ENCODE data around the gene RFPL4AL1. TPM values are rescaled to one million over a fixed set of nuclear protein-coding genes. Genes with fewer than 3 reads are reported as not detected.

Gene RFPL4AL1
- total RNA-seq, 4 donors from 2014 or later, result not detected

Other genes starting within 250 kb of the RFPL4AL1 start
- not detected for gene SBK2, start 232.0 kb upstream of the RFPL4AL1 start, total RNA-seq
- gene SBK3, start 223.6 kb upstream of the RFPL4AL1 start, total RNA-seq, result under 1 TPM in 2 of 4 donors, not detected in 2; 0.40 TPM
- 1 to 10 TPM; 2.8 to 6.9 (median 3.9) TPM for gene ZNF579, start 188.3 kb upstream of the RFPL4AL1 start, total RNA-seq
- 10 to 100 TPM in 2 of 4 donors, 1 to 10 TPM in 2; 4.7 to 11.2 (median 9.9) TPM for gene FIZ1, start 169.6 kb upstream of the RFPL4AL1 start, total RNA-seq
- gene ZNF524, start 168.8 kb upstream of the RFPL4AL1 start, total RNA-seq, result 10 to 100 TPM; 20.3 to 33.5 (median 26.4) TPM
- gene ZNF865, start 163.5 kb upstream of the RFPL4AL1 start, total RNA-seq, result 10 to 100 TPM in 1 of 4 donors, 1 to 10 TPM in 3; 4.6 to 12.0 (median 6.4) TPM
- gene ZNF784, start 144.6 kb upstream of the RFPL4AL1 start, total RNA-seq, result 1 to 10 TPM in 3 of 4 donors, under 1 TPM in 1; 0.54 to 8.1 (median 4.8) TPM
- 10 to 100 TPM; 28.9 to 44.1 (median 35.2) TPM for gene ZNF580, start 128.1 kb upstream of the RFPL4AL1 start, total RNA-seq
- 10 to 100 TPM in 3 of 4 donors, 1 to 10 TPM in 1; 8.4 to 17.5 (median 11.4) TPM for gene ZNF581, start 125.5 kb upstream of the RFPL4AL1 start, total RNA-seq
- gene CCDC106, start 120.9 kb upstream of the RFPL4AL1 start, total RNA-seq, result 10 to 100 TPM; 11.4 to 28.5 (median 15.5) TPM
- gene U2AF2, start 114.1 kb upstream of the RFPL4AL1 start, total RNA-seq, result 10 to 100 TPM; 68.9 to 97.9 (median 91.4) TPM
- gene EPN1, start 93.9 kb upstream of the RFPL4AL1 start, total RNA-seq, result 100 to 1,000 TPM in 1 of 4 donors, 10 to 100 TPM in 3; 44.8 to 165 (median 70.2) TPM
- not detected for gene NLRP9, start 30.7 kb upstream of the RFPL4AL1 start, total RNA-seq
- gene RFPL4A, start 10.0 kb upstream of the RFPL4AL1 start, total RNA-seq, result not detected
- not detected for gene NLRP11, start 62.9 kb downstream of the RFPL4AL1 start, total RNA-seq
- gene NLRP4, start 67.4 kb downstream of the RFPL4AL1 start, total RNA-seq, result not detected
- not detected for gene NLRP13, start 163.2 kb downstream of the RFPL4AL1 start, total RNA-seq
- gene NLRP8, start 178.7 kb downstream of the RFPL4AL1 start, total RNA-seq, result not detected
- gene NLRP5, start 217.7 kb downstream of the RFPL4AL1 start, total RNA-seq, result not detected

Measured in gastroesophageal sphincter (tissue), 4 donors.